ENCODE results near the gene IFI6. TPM values are rescaled to one million over a fixed set of nuclear protein-coding genes. Genes with fewer than 3 reads are reported as not detected.
"Not testable (repeated sequence)": the region's sequence is repeated elsewhere in the genome, so short reads cannot be mapped to it uniquely, and the experiment has no call there.

The IFI6 gene
- total RNA-seq, 1 donor from 2014 or later: 35.0 TPM

DNA sequence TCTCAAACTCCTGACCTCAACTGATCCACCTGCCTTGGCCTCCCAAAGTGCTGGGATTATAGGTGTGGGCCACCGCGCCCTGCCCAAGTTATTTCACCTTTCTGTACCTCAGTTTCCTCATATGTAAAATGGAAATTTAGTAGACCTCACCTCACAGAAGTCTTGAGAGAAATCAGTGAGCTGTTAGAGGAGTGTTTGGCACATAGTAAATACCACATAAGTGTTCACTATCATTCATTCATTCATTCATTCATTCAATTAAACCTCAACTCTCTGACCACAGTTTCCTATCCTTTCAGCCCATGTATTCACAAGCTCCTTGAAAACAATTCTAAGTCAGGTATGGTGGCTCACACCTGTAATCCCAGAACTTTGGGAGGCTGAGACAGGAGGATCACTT, 33.2 kb downstream of the IFI6 start:
- Mint-ChIP-seq H3K27me3 (ENCODE audit: low read depth) (no peaks in the 10 kb centered on the region), H3K9me3 (no peaks in the 10 kb centered on the region), H3K4me3 (ENCODE audit: low read depth) (no peak overlapping the region), H3K27ac (no peak overlapping the region), H3K36me3 (ENCODE audit: low read depth) (no peaks in the 10 kb centered on the region), H3K4me1 (ENCODE audit: low read depth) (peaks cover 33% of the 10 kb centered on the region)
- intact Hi-C loops (cut with micrococcal nuclease): no loop called here
- no peak for DNase-seq (ENCODE audit: low spot score)

GRCh38 chr1:27638047-27638734, 33.8 kb downstream of the IFI6 start:
- intact Hi-C loops (cut with micrococcal nuclease): no loop called here
- no peaks in the 10 kb centered on the region for H3K36me3 Mint-ChIP-seq (ENCODE audit: low read depth)
- no peak overlapping the region for H3K27ac Mint-ChIP-seq
- no peak for DNase-seq (ENCODE audit: low spot score)
- H3K4me1 Mint-ChIP-seq (ENCODE audit: low read depth): peaks cover 35% of the 10 kb centered on the region
- H3K9me3 Mint-ChIP-seq: no peaks in the 10 kb centered on the region
- no peaks in the 10 kb centered on the region for H3K27me3 Mint-ChIP-seq (ENCODE audit: low read depth)
- H3K4me3 Mint-ChIP-seq (ENCODE audit: low read depth): no peak overlapping the region

GRCh38 chr1:27635396-27636142, 36.4 kb downstream of the IFI6 start:
- Mint-ChIP-seq H3K4me1 (ENCODE audit: low read depth) (peaks cover 60% of the 10 kb centered on the region), H3K27ac (peak overlapping the region; percentile 24), H3K9me3 (no peaks in the 10 kb centered on the region), H3K4me3 (ENCODE audit: low read depth) (no peak overlapping the region), H3K27me3 (ENCODE audit: low read depth) (no peaks in the 10 kb centered on the region), H3K36me3 (ENCODE audit: low read depth) (no peaks in the 10 kb centered on the region)
- intact Hi-C loops (cut with micrococcal nuclease): no loop called here
- DNase-seq (ENCODE audit: low spot score): no peak

DNA sequence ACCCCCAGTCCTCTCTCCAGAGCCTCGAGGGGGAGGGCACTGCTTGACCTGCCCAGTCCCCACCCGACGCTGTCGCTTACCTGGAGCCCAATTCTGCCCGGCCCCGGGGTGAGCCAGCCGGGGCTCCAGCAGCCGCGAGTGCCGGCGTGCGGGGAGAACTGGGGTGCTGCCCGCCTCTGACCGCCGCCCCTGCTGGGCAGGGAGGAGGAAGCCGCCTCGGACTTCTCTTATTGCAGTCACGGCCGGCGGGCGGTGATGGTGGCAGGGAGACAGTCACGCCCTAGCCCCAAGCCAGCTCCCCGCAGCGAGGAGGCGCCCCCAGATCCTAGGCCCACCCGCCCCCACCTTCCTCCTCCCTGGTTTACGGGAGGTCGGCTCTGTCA, 37.0 kb downstream of the IFI6 start, which contains the start of gene FGR:
Gene FGR (minus strand): TSS at position 201 of the 383 bp plus-strand sequence. CDS start 11,269 bp downstream, outside the sequence.
- DNase-seq (ENCODE audit: low spot score): no peak
- H3K36me3 Mint-ChIP-seq (ENCODE audit: low read depth): no peaks in the 10 kb centered on the region
- H3K4me1 Mint-ChIP-seq (ENCODE audit: low read depth): peaks cover 58% of the 10 kb centered on the region
- no peaks in the 10 kb centered on the region for H3K9me3 Mint-ChIP-seq
- peak within 1 kb of the TSS; percentile 69 for H3K27ac Mint-ChIP-seq
- no peaks in the 10 kb centered on the region for H3K27me3 Mint-ChIP-seq (ENCODE audit: low read depth)
- H3K4me3 Mint-ChIP-seq (ENCODE audit: low read depth): peak within 1 kb of the TSS; percentile 37
- intact Hi-C loops (cut with micrococcal nuclease): no loop called here

GRCh38 chr1:27634177-27634984, 37.6 kb downstream of the IFI6 start:
- Mint-ChIP-seq H3K9me3 (no peaks in the 10 kb centered on the region), H3K4me3 (ENCODE audit: low read depth) (peak overlapping the region; percentile 37), H3K36me3 (ENCODE audit: low read depth) (no peaks in the 10 kb centered on the region), H3K27ac (peak overlapping the region; percentile 69), H3K27me3 (ENCODE audit: low read depth) (no peaks in the 10 kb centered on the region), H3K4me1 (ENCODE audit: low read depth) (peaks cover 60% of the 10 kb centered on the region)
- intact Hi-C loops (cut with micrococcal nuclease): no loop called here
- peak; percentile 29 for DNase-seq (ENCODE audit: low spot score)

- Mint-ChIP-seq H3K27me3 (ENCODE audit: low read depth) (no peaks in the 10 kb centered on the region), H3K27ac (peak overlapping the region; percentile 75), H3K36me3 (ENCODE audit: low read depth) (no peaks in the 10 kb centered on the region), H3K4me1 (ENCODE audit: low read depth) (peaks cover 63% of the 10 kb centered on the region), H3K4me3 (ENCODE audit: low read depth) (peak overlapping the region; percentile 37), H3K9me3 (no peaks in the 10 kb centered on the region)
- intact Hi-C loops (cut with micrococcal nuclease): no loop called here
- DNase-seq (ENCODE audit: low spot score): no peak
Observed at GRCh38 chr1:27633640-27634176, 38.3 kb downstream of the IFI6 start.

DNA sequence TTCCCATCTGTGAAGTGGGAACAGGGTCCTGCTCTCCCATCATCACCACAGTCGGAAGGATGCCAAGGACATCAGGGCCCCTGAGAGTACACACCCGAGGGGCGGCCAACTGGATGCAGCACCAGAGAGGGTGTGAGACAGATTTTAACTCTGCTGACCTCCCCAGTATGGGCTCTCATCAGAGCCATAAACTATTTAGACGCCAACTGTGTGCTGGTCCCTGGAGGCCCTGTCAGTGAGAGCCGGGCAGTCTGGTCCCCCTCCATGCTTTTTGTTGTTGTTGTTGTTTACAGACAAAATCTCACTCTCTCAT, 38.7 kb downstream of the IFI6 start:
- Mint-ChIP-seq H3K36me3 (ENCODE audit: low read depth) (no peaks in the 10 kb centered on the region), H3K9me3 (no peaks in the 10 kb centered on the region), H3K4me3 (ENCODE audit: low read depth) (peak overlapping the region; percentile 15), H3K4me1 (ENCODE audit: low read depth) (peaks cover 64% of the 10 kb centered on the region), H3K27me3 (ENCODE audit: low read depth) (no peaks in the 10 kb centered on the region), H3K27ac (peak overlapping the region; percentile 75)
- DNase-seq (ENCODE audit: low spot score): no peak
- intact Hi-C loops (cut with micrococcal nuclease): no loop called here

DNA sequence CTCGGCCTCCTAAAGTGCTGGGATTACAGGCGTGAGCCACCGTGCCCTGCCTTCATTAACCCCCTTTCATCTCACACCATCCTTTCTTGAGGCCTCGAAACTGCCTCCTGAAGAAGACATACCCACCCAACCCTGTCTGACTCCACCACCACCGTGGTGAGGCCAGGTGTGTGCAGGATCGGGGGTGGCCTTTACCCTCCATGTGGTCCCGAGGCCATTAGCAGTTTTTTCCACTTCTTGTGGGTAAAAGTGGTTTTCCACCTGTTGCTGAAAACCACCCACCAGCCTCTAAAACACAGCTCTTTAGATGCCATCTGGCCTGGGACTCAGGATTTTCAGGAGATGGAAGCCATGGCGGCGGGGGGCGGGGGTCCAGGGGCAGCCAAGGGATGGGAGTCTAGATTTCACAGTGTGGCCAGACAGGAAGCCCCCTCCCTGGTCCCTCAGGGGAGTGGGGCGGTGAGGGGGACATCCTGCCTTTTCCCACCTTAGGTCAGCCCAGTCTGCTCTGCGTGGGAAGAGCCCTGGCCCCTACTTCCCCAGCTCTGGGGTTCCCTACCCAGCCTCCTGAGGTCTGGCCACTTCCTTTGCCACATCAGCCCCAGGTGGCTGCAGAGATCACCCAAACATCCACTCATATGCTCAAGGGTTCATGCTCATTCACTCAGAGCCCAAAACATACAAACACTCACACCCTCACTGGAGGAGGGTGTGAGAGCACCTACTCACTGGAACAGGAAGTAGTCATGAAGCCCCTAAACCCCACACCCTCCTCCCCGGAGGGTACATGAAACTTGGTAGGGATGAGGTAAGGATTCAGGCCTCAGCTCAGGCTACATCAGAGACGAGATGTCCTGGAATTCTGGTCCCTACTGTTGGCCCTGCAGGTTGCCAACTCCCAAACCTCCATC, 39.4 kb downstream of the IFI6 start:
- intact Hi-C loops (cut with micrococcal nuclease): loop anchor here (1.0 kb wide), 1 partner anchor 27 kb away; no protein-coding TSS in a partner anchor
- peak; percentile 30 for DNase-seq (ENCODE audit: low spot score)
- Mint-ChIP-seq H3K4me3 (ENCODE audit: low read depth) (peak overlapping the region; percentile 55), H3K9me3 (no peaks in the 10 kb centered on the region), H3K4me1 (ENCODE audit: low read depth) (peaks cover 59% of the 10 kb centered on the region), H3K27me3 (ENCODE audit: low read depth) (no peaks in the 10 kb centered on the region), H3K36me3 (ENCODE audit: low read depth) (no peaks in the 10 kb centered on the region), H3K27ac (peak overlapping the region; percentile 71)

DNA sequence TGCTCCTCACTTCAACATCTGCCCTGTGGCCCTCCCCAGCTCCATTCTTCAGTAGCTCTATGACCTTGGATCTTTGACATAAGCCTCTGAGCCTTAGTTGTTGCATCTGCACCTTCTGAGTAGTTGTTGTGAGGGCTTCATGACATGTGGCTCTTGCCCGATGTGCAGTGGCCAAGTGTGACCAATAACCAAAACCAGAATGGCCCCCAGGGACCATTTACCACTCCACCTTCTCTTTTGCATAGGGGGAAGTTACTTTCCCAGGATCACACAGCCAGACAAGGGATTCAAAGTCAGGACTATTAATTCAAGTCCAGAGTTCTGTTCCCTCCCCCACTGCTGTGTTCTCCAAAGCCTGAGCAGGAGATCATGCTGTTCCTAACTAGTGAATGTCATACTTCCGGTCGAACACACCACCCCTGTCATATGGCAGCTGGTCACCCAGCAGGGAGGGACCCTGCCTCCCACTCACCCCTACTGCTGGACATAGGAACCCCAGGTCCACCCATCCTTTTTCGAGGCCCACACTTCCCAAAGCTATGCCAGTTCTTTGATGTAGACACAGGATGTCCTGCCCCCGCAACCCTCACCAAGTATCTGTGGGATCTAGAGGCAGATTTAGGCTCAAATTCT, 41.0 kb downstream of the IFI6 start:
- no peaks in the 10 kb centered on the region for H3K27me3 Mint-ChIP-seq (ENCODE audit: low read depth)
- no peak for DNase-seq (ENCODE audit: low spot score)
- no peaks in the 10 kb centered on the region for H3K9me3 Mint-ChIP-seq
- no peak overlapping the region for H3K4me3 Mint-ChIP-seq (ENCODE audit: low read depth)
- H3K36me3 Mint-ChIP-seq (ENCODE audit: low read depth): no peaks in the 10 kb centered on the region
- intact Hi-C loops (cut with micrococcal nuclease): no loop called here
- H3K4me1 Mint-ChIP-seq (ENCODE audit: low read depth): peaks cover 53% of the 10 kb centered on the region
- peak overlapping the region; percentile 69 for H3K27ac Mint-ChIP-seq

DNA sequence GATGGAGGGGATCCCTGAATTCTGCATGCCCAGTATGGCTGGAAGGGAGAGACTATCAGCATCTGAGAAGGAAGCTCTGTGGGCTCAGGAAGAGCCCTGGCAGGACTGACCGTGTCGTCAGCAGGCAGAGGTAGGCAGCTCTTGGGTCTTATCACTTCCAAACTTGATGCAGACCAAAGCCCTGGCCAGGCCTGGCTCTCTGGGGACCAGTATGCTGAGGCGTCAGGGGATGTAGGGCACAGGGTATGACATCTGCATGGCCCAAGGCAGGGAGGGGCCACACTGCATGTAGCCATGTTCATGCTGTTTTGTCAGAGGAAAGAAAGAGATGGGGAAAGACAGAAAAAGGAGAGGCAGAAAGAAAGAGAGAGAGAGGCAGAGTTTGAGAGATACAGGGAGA, 43.3 kb downstream of the IFI6 start:
- no peak overlapping the region for H3K27ac Mint-ChIP-seq
- intact Hi-C loops (cut with micrococcal nuclease): loop anchor here (2.0 kb wide), 1 partner anchor 18 kb away; no protein-coding TSS in a partner anchor
- DNase-seq (ENCODE audit: low spot score): no peak
- no peaks in the 10 kb centered on the region for H3K36me3 Mint-ChIP-seq (ENCODE audit: low read depth)
- no peak overlapping the region for H3K4me3 Mint-ChIP-seq (ENCODE audit: low read depth)
- no peaks in the 10 kb centered on the region for H3K9me3 Mint-ChIP-seq
- peaks cover 46% of the 10 kb centered on the region for H3K4me1 Mint-ChIP-seq (ENCODE audit: low read depth)
- H3K27me3 Mint-ChIP-seq (ENCODE audit: low read depth): no peaks in the 10 kb centered on the region

GRCh38 chr1:27627733-27628132, 44.3 kb downstream of the IFI6 start:
- H3K4me3 Mint-ChIP-seq (ENCODE audit: low read depth); H3K36me3 Mint-ChIP-seq (ENCODE audit: low read depth); H3K27me3 Mint-ChIP-seq (ENCODE audit: low read depth); H3K27ac Mint-ChIP-seq; DNase-seq (ENCODE audit: low spot score); H3K9me3 Mint-ChIP-seq: not testable (repeated sequence)
- intact Hi-C loops (cut with micrococcal nuclease): loop anchor here (2.0 kb wide), 1 partner anchor 17 kb away; no protein-coding TSS in a partner anchor
- peaks cover 45% of the 10 kb centered on the region for H3K4me1 Mint-ChIP-seq (ENCODE audit: low read depth)
